HCT116 (cell line): ENCODE data around the gene AK4. TPM values are rescaled to one million over a fixed set of nuclear protein-coding genes. Genes with fewer than 3 reads are reported as not detected.
"Not testable (repeated sequence)": the region's sequence is repeated elsewhere in the genome, so short reads cannot be mapped to it uniquely, and the experiment has no call there.

ENCODE experiments used
- ATAC-seq: fragments of 200-7000 bp; cut with Tn5 transposase; 2 replicates; pipeline ENCODE4 v1.9.1; 2020; ENCODE audit warnings: mild to moderate bottlenecking, moderate library complexity
- BruUV-seq: library from RNA; stranded (reverse); fragments of 400-500 nt; replicated peaks from 2 replicates; lab custom pipeline; 2021; lab: Mats Ljungman, UMichigan
- CTCF ChIA-PET: fragments of 300-600 bp; sonication (Branson Sonifier 250); formaldehyde crosslinking; loops from one replicate; lab custom pipeline; 2021; ENCODE audit warnings: antibody characterized with exemption; lab: Charles Lee
- POLR2A ChIA-PET: fragments of 300-600, 350-600 bp; sonication (Branson Sonifier 250); formaldehyde crosslinking; loops from one replicate; lab custom pipeline; 2021; ENCODE audit warnings: antibody characterized with exemption; lab: Charles Lee
- RAD21 ChIA-PET, 2 experiments: fragments of 300-600 bp; sonication (Branson Sonifier 250); formaldehyde crosslinking; loops; one replicate each; lab custom pipeline; 2023; ENCODE audit warnings: low total read pairs in 2 of 2; ENCODE audit not compliant: uncharacterized antibody in 2 of 2, unreplicated experiment in 2 of 2, low non-redundant PET in 1 of 2; lab: Charles Lee
- DNase-seq: peaks from one replicate; pipeline ENCODE4 v3.0.0-alpha.2; 2010; ENCODE audit warnings: low read depth, low spot score
- H2AFZ ChIP-seq: fragments of 200-600 bp; shearing (Covaris generic), sonication (generic); 2 replicates; pipeline ENCODE4 v1.6.1; 2017; ENCODE audit warnings: low read depth, mixed run types, mixed read lengths, antibody characterized with exemption, low read length; ENCODE audit not compliant: poor library complexity, severe bottlenecking
- H3K27ac ChIP-seq: 2 replicates; pipeline ENCODE4 v1.5.1; 2012; ENCODE audit warnings: low read depth, low read length
- H3K27me3 ChIP-seq: fragments of 200-600 bp; sonication (generic); 2 replicates; pipeline ENCODE4 v1.6.1; 2016; ENCODE audit warnings: mixed run types, low read length, mixed read lengths; ENCODE audit not compliant: insufficient read depth
- H3K36me3 ChIP-seq, 2 experiments: fragments of 200-500 bp in 1 of 2; fragments of 200-600 bp in 1 of 2; sonication (Bioruptor generic) in 1 of 2; sonication (generic) in 1 of 2; 2 replicates each; pipeline versions ENCODE4 v1.5.1 to v1.6.1; 2014 to 2016; ENCODE audit warnings: low read length in 2 of 2, inconsistent platforms in 1 of 2, mixed read lengths in 1 of 2, mixed run types in 1 of 2; ENCODE audit not compliant: insufficient read depth in 2 of 2, control insufficient read depth in 1 of 2
- H3K4me1 ChIP-seq, 2 experiments: fragments of 200-600 bp in 1 of 2; sonication (generic) in 1 of 2; 2 replicates each; pipeline versions ENCODE4 v1.5.1 to v1.6.1; 2012 to 2017; ENCODE audit warnings: low read length in 2 of 2, inconsistent platforms in 1 of 2, mild to moderate bottlenecking in 1 of 2, mixed read lengths in 1 of 2, mixed run types in 1 of 2, moderate library complexity in 1 of 2; ENCODE audit not compliant: insufficient read depth in 2 of 2, control insufficient read depth in 1 of 2
- H3K4me2 ChIP-seq: fragments of 200-600 bp; sonication (generic); 2 replicates; pipeline ENCODE4 v1.6.1; 2017; ENCODE audit warnings: mixed run types, low read length, mixed read lengths
- H3K4me3 ChIP-seq, 2 experiments: fragments of 200-600 bp in 1 of 2; sonication (generic) in 1 of 2; replicated peaks in 1 of 2; 2 replicates each; pipeline ENCODE4 v1.5.1; 2011 to 2016; ENCODE audit warnings: low read length in 2 of 2, control low read depth in 1 of 2, low read depth in 1 of 2, mild to moderate bottlenecking in 1 of 2, mixed read lengths in 1 of 2, mixed run types in 1 of 2
- H3K79me2 ChIP-seq: fragments of 200-600 bp; sonication (generic); 2 replicates; pipeline ENCODE4 v1.6.1; 2017; ENCODE audit warnings: mild to moderate bottlenecking, mixed run types, low read length, moderate library complexity, mixed read lengths; ENCODE audit not compliant: insufficient read depth
- H3K9ac ChIP-seq: fragments of 200-600 bp; sonication (generic); 2 replicates; pipeline ENCODE4 v1.6.1; 2016; ENCODE audit warnings: low read length, mixed read lengths
- H3K9me2 ChIP-seq: fragments of 200-600 bp; sonication (generic), shearing (Covaris generic); 2 replicates; pipeline ENCODE4 v1.6.1; 2017; ENCODE audit warnings: mixed run types, mild to moderate bottlenecking, moderate library complexity; ENCODE audit not compliant: insufficient read depth
- H3K9me3 ChIP-seq, 2 experiments: fragments of 200-500 bp in 1 of 2; fragments of 200-600 bp in 1 of 2; sonication (Bioruptor generic) in 1 of 2; sonication (generic) in 1 of 2; 2 replicates each; pipeline ENCODE4 v1.6.1; 2014 to 2017; ENCODE audit warnings: low read length in 2 of 2, mixed read lengths in 2 of 2, inconsistent platforms in 1 of 2, low read depth in 1 of 2, mild to moderate bottlenecking in 1 of 2, mixed run types in 1 of 2, moderate library complexity in 1 of 2; ENCODE audit not compliant: control insufficient read depth in 1 of 2, insufficient read depth in 1 of 2
- H4K20me1 ChIP-seq: fragments of 200-600 bp; sonication (generic), shearing (Covaris generic); 2 replicates; pipeline ENCODE4 v1.6.1; 2017; ENCODE audit warnings: mixed run types, mild to moderate bottlenecking, moderate library complexity; ENCODE audit not compliant: insufficient read depth
- ATF3 ChIP-seq: IDR thresholded peaks from 2 replicates; pipeline ENCODE4 v1.6.1; 2012
- CTCF ChIP-seq, 3 experiments: fragments of 200-600 bp in 1 of 3; sonication (generic) in 1 of 3; IDR thresholded peaks in 2 of 3; conservative IDR thresholded peaks in 1 of 3; 2 replicates each; pipeline ENCODE4 v1.5.1; 2012 to 2017; ENCODE audit warnings: low read depth in 2 of 3, low read length in 2 of 3, antibody characterized with exemption in 1 of 3, borderline replicate concordance in 1 of 3, control low read depth in 1 of 3, mild to moderate bottlenecking in 1 of 3, mixed read lengths in 1 of 3, mixed run types in 1 of 3, moderate library complexity in 1 of 3; ENCODE audit not compliant: insufficient read depth in 1 of 3
- EGR1 ChIP-seq: IDR thresholded peaks from 2 replicates; pipeline ENCODE4 v1.6.1; 2012; ENCODE audit warnings: low read depth
- FOSL1 ChIP-seq: IDR thresholded peaks from 2 replicates; pipeline ENCODE4 v1.6.1; 2012; ENCODE audit warnings: low read depth
- JUND ChIP-seq: IDR thresholded peaks from 2 replicates; pipeline ENCODE4 v1.6.1; 2012
- POLR2A ChIP-seq: IDR thresholded peaks from 2 replicates; pipeline ENCODE4 v1.7.0; 2011; ENCODE audit warnings: borderline replicate concordance; ENCODE audit not compliant: insufficient read depth, insufficient read length; ENCODE audit errors: extremely low read depth
- SIN3A ChIP-seq: IDR thresholded peaks from 2 replicates; pipeline ENCODE4 v1.6.1; 2012; ENCODE audit warnings: low read depth
- SP1 ChIP-seq: IDR thresholded peaks from 2 replicates; pipeline ENCODE4 v1.6.1; 2012; ENCODE audit warnings: low read depth
- ZBTB33 ChIP-seq: IDR thresholded peaks from 2 replicates; pipeline ENCODE4 v1.6.1; 2011; ENCODE audit warnings: mild to moderate bottlenecking, low read length, moderate library complexity; ENCODE audit not compliant: insufficient replicate concordance; ENCODE audit errors: extremely low read depth
- intact Hi-C: fragments of 100-400 bp; cut with micrococcal nuclease; formaldehyde crosslinking; loops from 2 replicates; pipeline ENCODE4 v1.10.0; 2022
- total RNA-seq: library from RNA; stranded (reverse); gene quantifications from one replicate; pipeline ENCODE4 v1.2.1, GENCODE V29; 2021; ENCODE audit not compliant: unreplicated experiment

AK4 gene
- total RNA-seq, 1 experiment from 2014 or later = 51.5 TPM

- ATAC-seq = no peak
- no peaks in the 10 kb centered on the region for H3K79me2 ChIP-seq
- H3K36me3 ChIP-seq = no peaks in the 10 kb centered on the region
- no peak overlapping the region for H2AFZ ChIP-seq
- H3K27ac ChIP-seq = no peak overlapping the region
- DNase-seq = no peak
- no peaks in the 10 kb centered on the region for H3K4me1 ChIP-seq
- intact Hi-C loops = no loop called here
- no peaks in the 10 kb centered on the region for H4K20me1 ChIP-seq
- no peaks in the 10 kb centered on the region for H3K9me2 ChIP-seq
- H3K9me3 ChIP-seq = no peaks in the 10 kb centered on the region
- ChIA-PET RAD21 (no interaction called here), CTCF (no interaction called here), POLR2A (no interaction called here)
- H3K4me3 ChIP-seq = no peak overlapping the region
- no peak overlapping the region for H3K4me2 ChIP-seq
- no peak overlapping the region for H3K9ac ChIP-seq
- TF ChIP-seq SP1 = no peak
- TF ChIP-seq ATF3 = no peak
- no peak for TF ChIP-seq ZBTB33
- TF ChIP-seq FOSL1 = no peak
- no peak for TF ChIP-seq EGR1
- TF ChIP-seq POLR2A = no peak
- TF ChIP-seq SIN3A = no peak
- no peak for TF ChIP-seq JUND
- no peak for TF ChIP-seq CTCF (IDR thresholded peaks at IDR 0.05 in 2 of 3, conservative IDR thresholded peaks at IDR 0.05 in 1 of 3; ENCODE audit: borderline replicate concordance in 1 of 3, insufficient read depth in 1 of 3, low read depth in 2 of 3, low read length in 2 of 3)
- H3K27me3 ChIP-seq = no peaks in the 10 kb centered on the region
- no TSS peak for BruUV-seq
Measured at GRCh38 chr1:65119951-65120350, 28.1 kb upstream of the AK4 start.

GRCh38 chr1:65129104-65129503, 18.9 kb upstream of the AK4 start:
- H3K9ac ChIP-seq, H3K36me3 ChIP-seq, H3K79me2 ChIP-seq, H4K20me1 ChIP-seq, DNase-seq, H3K4me1 ChIP-seq, intact Hi-C loops, BruUV-seq, H3K9me2 ChIP-seq, H2AFZ ChIP-seq, ATAC-seq, H3K27me3 ChIP-seq, H3K4me3 ChIP-seq, CTCF ChIA-PET, H3K27ac ChIP-seq, RAD21 ChIA-PET, POLR2A ChIA-PET, H3K9me3 ChIP-seq, H3K4me2 ChIP-seq: not testable (repeated sequence)
